ENCODE measurements around the gene AMMECR1. TPM values are rescaled to one million over a fixed set of nuclear protein-coding genes. Genes with fewer than 3 reads are reported as not detected.

AMMECR1 gene
- total and polyA plus RNA-seq, 2 of the 8 experiments (the other 6 are each of a cell fraction or from before 2014, with no cell fraction given): 10.2 to 21.2 TPM

DNA sequence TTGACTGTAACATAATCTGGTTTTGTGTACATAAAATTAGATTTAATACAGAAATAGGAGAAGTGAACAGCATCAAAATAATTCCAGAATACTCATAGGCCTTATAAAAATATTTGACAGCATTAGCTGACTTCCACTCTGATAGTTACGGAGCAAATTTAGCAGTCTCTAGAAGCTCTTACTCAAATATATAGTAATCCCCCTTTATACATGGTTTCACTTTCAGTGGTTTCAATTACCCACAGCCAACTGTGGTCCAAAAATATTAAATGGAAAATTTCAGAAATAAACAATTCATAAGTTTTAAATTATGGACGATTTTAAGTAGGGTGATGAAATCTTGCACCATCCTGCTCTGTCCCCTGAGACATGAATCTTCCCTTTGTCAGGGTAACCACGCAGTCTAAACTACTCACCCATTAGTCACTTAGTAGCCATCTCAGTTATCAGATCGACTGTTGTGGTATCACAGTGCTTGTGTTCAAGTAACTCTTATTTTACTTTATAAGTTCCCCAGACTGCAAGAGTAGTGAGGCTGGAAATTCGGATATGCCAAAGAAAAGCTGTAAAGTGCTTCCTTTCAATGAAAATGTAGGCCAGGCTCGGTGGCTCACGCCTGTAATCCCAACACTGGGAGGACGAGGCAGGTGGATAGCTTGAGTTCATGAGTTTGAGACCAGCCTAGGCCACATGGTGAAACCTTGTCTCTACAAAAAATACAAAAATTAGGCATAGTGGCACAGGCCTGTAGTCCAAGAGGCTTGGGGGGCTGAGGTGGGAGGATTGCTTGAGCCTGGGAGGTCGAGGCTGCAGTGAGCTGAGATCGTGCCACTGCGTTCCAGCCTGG, 23.5 kb upstream of the AMMECR1 start (continued):
- TF ChIP-seq, protein P1, sequence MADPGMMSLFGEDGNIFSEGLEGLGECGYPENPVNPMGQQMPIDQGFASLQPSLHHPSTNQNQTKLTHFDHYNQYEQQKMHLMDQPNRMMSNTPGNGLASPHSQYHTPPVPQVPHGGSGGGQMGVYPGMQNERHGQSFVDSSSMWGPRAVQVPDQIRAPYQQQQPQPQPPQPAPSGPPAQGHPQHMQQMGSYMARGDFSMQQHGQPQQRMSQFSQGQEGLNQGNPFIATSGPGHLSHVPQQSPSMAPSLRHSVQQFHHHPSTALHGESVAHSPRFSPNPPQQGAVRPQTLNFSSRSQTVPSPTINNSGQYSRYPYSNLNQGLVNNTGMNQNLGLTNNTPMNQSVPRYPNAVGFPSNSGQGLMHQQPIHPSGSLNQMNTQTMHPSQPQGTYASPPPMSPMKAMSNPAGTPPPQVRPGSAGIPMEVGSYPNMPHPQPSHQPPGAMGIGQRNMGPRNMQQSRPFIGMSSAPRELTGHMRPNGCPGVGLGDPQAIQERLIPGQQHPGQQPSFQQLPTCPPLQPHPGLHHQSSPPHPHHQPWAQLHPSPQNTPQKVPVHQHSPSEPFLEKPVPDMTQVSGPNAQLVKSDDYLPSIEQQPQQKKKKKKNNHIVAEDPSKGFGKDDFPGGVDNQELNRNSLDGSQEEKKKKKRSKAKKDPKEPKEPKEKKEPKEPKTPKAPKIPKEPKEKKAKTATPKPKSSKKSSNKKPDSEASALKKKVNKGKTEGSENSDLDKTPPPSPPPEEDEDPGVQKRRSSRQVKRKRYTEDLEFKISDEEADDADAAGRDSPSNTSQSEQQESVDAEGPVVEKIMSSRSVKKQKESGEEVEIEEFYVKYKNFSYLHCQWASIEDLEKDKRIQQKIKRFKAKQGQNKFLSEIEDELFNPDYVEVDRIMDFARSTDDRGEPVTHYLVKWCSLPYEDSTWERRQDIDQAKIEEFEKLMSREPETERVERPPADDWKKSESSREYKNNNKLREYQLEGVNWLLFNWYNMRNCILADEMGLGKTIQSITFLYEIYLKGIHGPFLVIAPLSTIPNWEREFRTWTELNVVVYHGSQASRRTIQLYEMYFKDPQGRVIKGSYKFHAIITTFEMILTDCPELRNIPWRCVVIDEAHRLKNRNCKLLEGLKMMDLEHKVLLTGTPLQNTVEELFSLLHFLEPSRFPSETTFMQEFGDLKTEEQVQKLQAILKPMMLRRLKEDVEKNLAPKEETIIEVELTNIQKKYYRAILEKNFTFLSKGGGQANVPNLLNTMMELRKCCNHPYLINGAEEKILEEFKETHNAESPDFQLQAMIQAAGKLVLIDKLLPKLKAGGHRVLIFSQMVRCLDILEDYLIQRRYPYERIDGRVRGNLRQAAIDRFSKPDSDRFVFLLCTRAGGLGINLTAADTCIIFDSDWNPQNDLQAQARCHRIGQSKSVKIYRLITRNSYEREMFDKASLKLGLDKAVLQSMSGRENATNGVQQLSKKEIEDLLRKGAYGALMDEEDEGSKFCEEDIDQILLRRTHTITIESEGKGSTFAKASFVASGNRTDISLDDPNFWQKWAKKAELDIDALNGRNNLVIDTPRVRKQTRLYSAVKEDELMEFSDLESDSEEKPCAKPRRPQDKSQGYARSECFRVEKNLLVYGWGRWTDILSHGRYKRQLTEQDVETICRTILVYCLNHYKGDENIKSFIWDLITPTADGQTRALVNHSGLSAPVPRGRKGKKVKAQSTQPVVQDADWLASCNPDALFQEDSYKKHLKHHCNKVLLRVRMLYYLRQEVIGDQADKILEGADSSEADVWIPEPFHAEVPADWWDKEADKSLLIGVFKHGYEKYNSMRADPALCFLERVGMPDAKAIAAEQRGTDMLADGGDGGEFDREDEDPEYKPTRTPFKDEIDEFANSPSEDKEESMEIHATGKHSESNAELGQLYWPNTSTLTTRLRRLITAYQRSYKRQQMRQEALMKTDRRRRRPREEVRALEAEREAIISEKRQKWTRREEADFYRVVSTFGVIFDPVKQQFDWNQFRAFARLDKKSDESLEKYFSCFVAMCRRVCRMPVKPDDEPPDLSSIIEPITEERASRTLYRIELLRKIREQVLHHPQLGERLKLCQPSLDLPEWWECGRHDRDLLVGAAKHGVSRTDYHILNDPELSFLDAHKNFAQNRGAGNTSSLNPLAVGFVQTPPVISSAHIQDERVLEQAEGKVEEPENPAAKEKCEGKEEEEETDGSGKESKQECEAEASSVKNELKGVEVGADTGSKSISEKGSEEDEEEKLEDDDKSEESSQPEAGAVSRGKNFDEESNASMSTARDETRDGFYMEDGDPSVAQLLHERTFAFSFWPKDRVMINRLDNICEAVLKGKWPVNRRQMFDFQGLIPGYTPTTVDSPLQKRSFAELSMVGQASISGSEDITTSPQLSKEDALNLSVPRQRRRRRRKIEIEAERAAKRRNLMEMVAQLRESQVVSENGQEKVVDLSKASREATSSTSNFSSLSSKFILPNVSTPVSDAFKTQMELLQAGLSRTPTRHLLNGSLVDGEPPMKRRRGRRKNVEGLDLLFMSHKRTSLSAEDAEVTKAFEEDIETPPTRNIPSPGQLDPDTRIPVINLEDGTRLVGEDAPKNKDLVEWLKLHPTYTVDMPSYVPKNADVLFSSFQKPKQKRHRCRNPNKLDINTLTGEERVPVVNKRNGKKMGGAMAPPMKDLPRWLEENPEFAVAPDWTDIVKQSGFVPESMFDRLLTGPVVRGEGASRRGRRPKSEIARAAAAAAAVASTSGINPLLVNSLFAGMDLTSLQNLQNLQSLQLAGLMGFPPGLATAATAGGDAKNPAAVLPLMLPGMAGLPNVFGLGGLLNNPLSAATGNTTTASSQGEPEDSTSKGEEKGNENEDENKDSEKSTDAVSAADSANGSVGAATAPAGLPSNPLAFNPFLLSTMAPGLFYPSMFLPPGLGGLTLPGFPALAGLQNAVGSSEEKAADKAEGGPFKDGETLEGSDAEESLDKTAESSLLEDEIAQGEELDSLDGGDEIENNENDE (IDR thresholded peaks at IDR 0.05; ENCODE audit: insufficient replicate concordance, low read length): no peak
- TF ChIP-seq NANOG (IDR thresholded peaks at IDR 0.05; ENCODE audit: insufficient read depth, low read depth, low read length, poor library complexity, severe bottlenecking) (no peak), RAD21 (IDR thresholded peaks at IDR 0.05 in 1 of 2, conservative IDR thresholded peaks at IDR 0.05 in 1 of 2; ENCODE audit: low read depth in 2 of 2, low read length in 2 of 2) (no peak), KDM5A (IDR thresholded peaks at IDR 0.05; ENCODE audit: low read length) (no peak), HDAC6 (IDR thresholded peaks at IDR 0.05; ENCODE audit: low read depth, low read length) (no peak), GTF2F1 (IDR thresholded peaks at IDR 0.05; ENCODE audit: borderline replicate concordance, low read depth, low read length) (no peak), TBP (IDR thresholded peaks at IDR 0.05; ENCODE audit: low read depth, low read length) (no peak)
- TF ChIP-seq, protein P2, sequence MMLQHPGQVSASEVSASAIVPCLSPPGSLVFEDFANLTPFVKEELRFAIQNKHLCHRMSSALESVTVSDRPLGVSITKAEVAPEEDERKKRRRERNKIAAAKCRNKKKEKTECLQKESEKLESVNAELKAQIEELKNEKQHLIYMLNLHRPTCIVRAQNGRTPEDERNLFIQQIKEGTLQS (IDR thresholded peaks at IDR 0.05; ENCODE audit: insufficient read depth, low read depth, low read length): no peak
